Measurements from ENCODE around the gene ACOXL.

GRCh38 chr2:111052621-111053020 is 320.2 kb downstream of the ACOXL start:
- TF ChIP-seq CTCF (conservative IDR thresholded peaks at IDR 0.05 in 1 of 2, IDR thresholded peaks at IDR 0.05 in 1 of 2; ENCODE audit: extremely low read depth in 1 of 2, insufficient read depth in 1 of 2, low read depth in 1 of 2, low read length in 2 of 2) (no peak), EZH2 (IDR thresholded peaks at IDR 0.05; ENCODE audit: borderline replicate concordance, low read length) (no peak)

Measured in mammary epithelial cell (primary cell).